Activated naive CD8-positive, alpha-beta T cell treated with anti-CD3 and anti-CD28 coated beads, Interleukin-2, amount 50 U/mL, for 24 hours (primary cell): ENCODE data around the gene SMG6.
"Not testable (repeated sequence)": the region's sequence is repeated elsewhere in the genome, so short reads cannot be mapped to it uniquely, and the experiment has no call there.

Experiments used
- ATAC-seq: fragments of 150-1000 bp; cut with Tn5 transposase; one replicate; pipeline ENCODE4 v1.10.0; 2021
- DNase-seq: peaks from one replicate; pipeline ENCODE4 v3.0.0; 2021
- H3K27ac Mint-ChIP-seq: one replicate; pipeline ENCODE4 v1.8.0; 2021; ENCODE audit warnings: mild to moderate bottlenecking, mixed read lengths
- H3K27me3 Mint-ChIP-seq: one replicate; pipeline ENCODE4 v1.8.0; 2021; ENCODE audit warnings: mixed read lengths
- H3K36me3 Mint-ChIP-seq: one replicate; pipeline ENCODE4 v1.8.0; 2021; ENCODE audit warnings: low read depth, mixed read lengths
- H3K4me1 Mint-ChIP-seq: one replicate; pipeline ENCODE4 v1.8.0; 2021; ENCODE audit warnings: mixed read lengths
- H3K4me3 Mint-ChIP-seq: one replicate; pipeline ENCODE4 v1.8.0; 2021; ENCODE audit warnings: mild to moderate bottlenecking, moderate library complexity, mixed read lengths
- H3K9me3 Mint-ChIP-seq: one replicate; pipeline ENCODE4 v1.8.0; 2021; ENCODE audit warnings: mixed read lengths

SMG6 gene

GRCh38 chr17:2199386-2199785 lies 104.2 kb downstream of the SMG6 start:
- not testable (repeated sequence) for H3K27me3 Mint-ChIP-seq

GRCh38 chr17:2198927-2199326 lies 104.7 kb downstream of the SMG6 start:
- Mint-ChIP-seq H3K9me3 (no peaks in the 10 kb centered on the region), H3K36me3 (peaks cover 13% of the 10 kb centered on the region), H3K4me3 (no peak overlapping the region), H3K27ac (no peak overlapping the region), H3K4me1 (peaks cover 48% of the 10 kb centered on the region), H3K27me3 (no peaks in the 10 kb centered on the region)
- ATAC-seq (no peak), DNase-seq (no peak)

More at GRCh38 chr17:2199386-2199785, 104.2 kb downstream of the SMG6 start:
- not testable (repeated sequence) for ATAC-seq, DNase-seq, H3K4me3 Mint-ChIP-seq, H3K27ac Mint-ChIP-seq, H3K9me3 Mint-ChIP-seq
- Mint-ChIP-seq H3K4me1 (peaks cover 43% of the 10 kb centered on the region), H3K36me3 (peaks cover 11% of the 10 kb centered on the region)

- H3K9me3 Mint-ChIP-seq, result no peaks in the 10 kb centered on the region
- H3K4me1 Mint-ChIP-seq, result peaks cover 52% of the 10 kb centered on the region
- no peak overlapping the region for H3K27ac Mint-ChIP-seq
- DNase-seq, result no peak
- no peaks in the 10 kb centered on the region for H3K27me3 Mint-ChIP-seq
- no peak overlapping the region for H3K4me3 Mint-ChIP-seq
- H3K36me3 Mint-ChIP-seq, result peaks cover 17% of the 10 kb centered on the region
- no peak for ATAC-seq
These were observed 106.3 kb downstream of the SMG6 start for GRCh38 chr17:2197271-2197670.

- H3K4me1 Mint-ChIP-seq, result peaks cover 63% of the 10 kb centered on the region
- H3K36me3 Mint-ChIP-seq, result peaks cover 21% of the 10 kb centered on the region
- DNase-seq (peak; percentile 55), ATAC-seq (peak; percentile 93)
- H3K27ac Mint-ChIP-seq, result peak overlapping the region; percentile 70
- no peaks in the 10 kb centered on the region for H3K27me3 Mint-ChIP-seq
- H3K4me3 Mint-ChIP-seq, result peak overlapping the region; percentile 16
- no peaks in the 10 kb centered on the region for H3K9me3 Mint-ChIP-seq
These were observed 107.9 kb downstream of the SMG6 start for GRCh38 chr17:2195729-2196128.

- Mint-ChIP-seq H3K4me3 (no peak overlapping the region), H3K36me3 (peaks cover 22% of the 10 kb centered on the region), H3K27ac (peak overlapping the region; percentile 6), H3K9me3 (no peaks in the 10 kb centered on the region), H3K27me3 (no peaks in the 10 kb centered on the region), H3K4me1 (peaks cover 66% of the 10 kb centered on the region)
- DNase-seq (no peak), ATAC-seq (no peak)
These were observed 108.7 kb downstream of the SMG6 start for GRCh38 chr17:2194889-2195335.

- Mint-ChIP-seq H3K36me3 (peaks cover 25% of the 10 kb centered on the region), H3K27ac (peak overlapping the region; percentile 85), H3K4me1 (peaks cover 69% of the 10 kb centered on the region), H3K9me3 (no peaks in the 10 kb centered on the region), H3K27me3 (no peaks in the 10 kb centered on the region), H3K4me3 (peak overlapping the region; percentile 36)
- ATAC-seq (peak; percentile 83), DNase-seq (peak; percentile 66)
These were observed 111.1 kb downstream of the SMG6 start for GRCh38 chr17:2192367-2193057.

GRCh38 chr17:2191785-2192184 lies 111.8 kb downstream of the SMG6 start:
- Mint-ChIP-seq H3K4me1 (peaks cover 65% of the 10 kb centered on the region), H3K27me3 (no peaks in the 10 kb centered on the region), H3K36me3 (peaks cover 27% of the 10 kb centered on the region), H3K4me3 (peak overlapping the region; percentile 32), H3K27ac (peak overlapping the region; percentile 85), H3K9me3 (no peaks in the 10 kb centered on the region)
- DNase-seq (no peak), ATAC-seq (no peak)

GRCh38 chr17:2191227-2191626 lies 112.4 kb downstream of the SMG6 start:
- Mint-ChIP-seq H3K27ac (no peak overlapping the region), H3K4me3 (no peak overlapping the region), H3K4me1 (peaks cover 60% of the 10 kb centered on the region), H3K27me3 (no peaks in the 10 kb centered on the region), H3K36me3 (peaks cover 30% of the 10 kb centered on the region), H3K9me3 (no peaks in the 10 kb centered on the region)
- no peak for ATAC-seq
- DNase-seq, result no peak

GRCh38 chr17:2190014-2190413 lies 113.6 kb downstream of the SMG6 start:
- H3K36me3 Mint-ChIP-seq, result peaks cover 32% of the 10 kb centered on the region
- H3K4me1 Mint-ChIP-seq, result peaks cover 48% of the 10 kb centered on the region
- no peak overlapping the region for H3K4me3 Mint-ChIP-seq
- H3K9me3 Mint-ChIP-seq, result no peaks in the 10 kb centered on the region
- no peak for DNase-seq
- no peak for ATAC-seq
- no peak overlapping the region for H3K27ac Mint-ChIP-seq
- H3K27me3 Mint-ChIP-seq, result no peaks in the 10 kb centered on the region

GRCh38 chr17:2188971-2189630 lies 114.5 kb downstream of the SMG6 start:
- ATAC-seq (no peak), DNase-seq (no peak)
- H3K9me3 Mint-ChIP-seq, result no peaks in the 10 kb centered on the region
- H3K36me3 Mint-ChIP-seq, result peaks cover 25% of the 10 kb centered on the region
- peaks cover 39% of the 10 kb centered on the region for H3K4me1 Mint-ChIP-seq
- H3K27ac Mint-ChIP-seq, result no peak overlapping the region
- H3K4me3 Mint-ChIP-seq, result no peak overlapping the region
- H3K27me3 Mint-ChIP-seq, result no peaks in the 10 kb centered on the region

GRCh38 chr17:2187758-2188157 lies 115.8 kb downstream of the SMG6 start:
- no peaks in the 10 kb centered on the region for H3K27me3 Mint-ChIP-seq
- no peak for DNase-seq
- H3K27ac Mint-ChIP-seq, result no peak overlapping the region
- ATAC-seq, result no peak
- H3K4me3 Mint-ChIP-seq, result no peak overlapping the region
- no peaks in the 10 kb centered on the region for H3K9me3 Mint-ChIP-seq
- peaks cover 25% of the 10 kb centered on the region for H3K4me1 Mint-ChIP-seq
- H3K36me3 Mint-ChIP-seq, result peaks cover 21% of the 10 kb centered on the region

- Mint-ChIP-seq H3K9me3 (no peaks in the 10 kb centered on the region), H3K4me3 (no peak overlapping the region), H3K4me1 (peaks cover 17% of the 10 kb centered on the region), H3K27ac (no peak overlapping the region), H3K27me3 (no peaks in the 10 kb centered on the region), H3K36me3 (peaks cover 23% of the 10 kb centered on the region)
- ATAC-seq (no peak), DNase-seq (no peak)
These were observed 116.6 kb downstream of the SMG6 start for GRCh38 chr17:2186937-2187336.

GRCh38 chr17:2184993-2185931 lies 118.3 kb downstream of the SMG6 start:
- Mint-ChIP-seq H3K27ac (peak overlapping the region; percentile 2), H3K4me1 (peaks cover 4% of the 10 kb centered on the region)
- no peak for ATAC-seq

GRCh38 chr17:2183346-2183745 lies 120.2 kb downstream of the SMG6 start:
- Mint-ChIP-seq H3K27ac (no peak overlapping the region), H3K4me1 (no peaks in the 10 kb centered on the region), H3K9me3 (no peaks in the 10 kb centered on the region), H3K27me3 (no peaks in the 10 kb centered on the region), H3K4me3 (no peak overlapping the region), H3K36me3 (peaks cover 28% of the 10 kb centered on the region)
- DNase-seq (no peak), ATAC-seq (no peak)

More at GRCh38 chr17:2184993-2185931, 118.3 kb downstream of the SMG6 start:
- no peak for DNase-seq
- H3K36me3 Mint-ChIP-seq, result peaks cover 25% of the 10 kb centered on the region
- no peak overlapping the region for H3K4me3 Mint-ChIP-seq
- H3K9me3 Mint-ChIP-seq, result no peaks in the 10 kb centered on the region
- H3K27me3 Mint-ChIP-seq, result no peaks in the 10 kb centered on the region
